HG03575 (cell line): ENCODE results near the gene SLC12A7.

Source experiments
- ATAC-seq: cut with Tn5 transposase; IDR thresholded peaks from one replicate; pipeline ENCODE4 v1.9.1; 2021; ENCODE audit not compliant: unreplicated experiment, insufficient number of reproducible peaks, low FRiP score; ENCODE audit errors: extremely low read depth

The SLC12A7 gene

DNA sequence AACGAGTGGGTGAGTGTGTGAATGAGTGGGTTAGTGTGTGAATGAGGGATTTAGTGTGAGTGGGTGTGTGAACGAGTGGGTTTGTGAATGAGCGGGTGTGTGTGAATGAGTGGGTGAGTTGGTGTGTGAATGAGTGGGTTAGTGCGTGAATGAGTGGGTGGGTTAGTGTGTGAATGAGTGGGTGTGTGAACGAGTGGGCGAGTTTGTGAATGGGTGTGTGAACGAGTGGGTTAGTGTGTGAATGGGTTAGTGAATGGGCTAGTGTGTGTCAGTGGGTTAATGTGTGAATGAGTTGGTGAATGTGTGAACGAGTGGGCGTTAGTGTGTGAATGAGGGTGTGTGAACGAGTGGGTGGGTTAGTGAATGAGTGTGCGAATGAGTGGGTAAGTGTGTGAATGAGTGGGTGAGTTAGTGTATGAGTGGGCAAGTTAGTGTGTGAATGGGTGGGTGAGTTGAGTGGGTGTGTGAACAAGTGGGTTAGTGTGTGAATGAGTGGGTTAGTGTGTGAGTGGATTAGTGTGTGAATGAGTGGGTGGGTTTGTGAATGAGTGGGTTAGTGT lies 63.6 kb downstream of the SLC12A7 start:
- no peak for ATAC-seq

DNA sequence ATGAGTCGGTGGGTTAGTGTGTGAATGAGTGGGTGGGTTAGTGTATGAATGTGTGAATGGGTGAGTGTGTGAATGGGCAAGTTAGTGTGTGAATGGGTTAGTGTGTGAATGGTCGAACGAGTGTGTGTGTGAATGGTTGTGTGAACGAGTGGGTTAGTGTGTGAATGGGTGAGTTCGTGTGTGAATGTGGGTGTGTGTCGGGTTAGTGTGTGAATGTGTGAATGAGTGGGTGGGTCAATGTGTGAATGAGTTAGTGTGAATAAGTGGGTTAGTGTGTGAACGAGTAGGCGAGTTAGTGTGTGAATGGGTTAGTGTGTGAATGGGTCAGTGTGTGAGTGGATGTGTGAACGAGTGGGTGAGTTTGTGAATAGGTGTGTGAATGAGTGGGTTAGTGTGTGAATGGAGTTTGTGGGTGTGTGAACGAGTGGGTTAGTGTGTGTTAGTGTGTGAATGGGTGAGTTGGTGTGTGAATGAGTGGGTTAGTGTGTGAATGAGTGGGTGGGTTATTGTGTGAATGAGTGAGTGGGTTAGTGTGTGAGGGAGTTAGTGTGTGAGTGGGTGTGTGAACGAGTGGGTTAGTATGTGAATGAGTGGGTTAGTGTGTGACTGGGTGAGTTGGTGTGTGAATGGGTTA lies 64.4 kb downstream of the SLC12A7 start:
- no peak for ATAC-seq

DNA sequence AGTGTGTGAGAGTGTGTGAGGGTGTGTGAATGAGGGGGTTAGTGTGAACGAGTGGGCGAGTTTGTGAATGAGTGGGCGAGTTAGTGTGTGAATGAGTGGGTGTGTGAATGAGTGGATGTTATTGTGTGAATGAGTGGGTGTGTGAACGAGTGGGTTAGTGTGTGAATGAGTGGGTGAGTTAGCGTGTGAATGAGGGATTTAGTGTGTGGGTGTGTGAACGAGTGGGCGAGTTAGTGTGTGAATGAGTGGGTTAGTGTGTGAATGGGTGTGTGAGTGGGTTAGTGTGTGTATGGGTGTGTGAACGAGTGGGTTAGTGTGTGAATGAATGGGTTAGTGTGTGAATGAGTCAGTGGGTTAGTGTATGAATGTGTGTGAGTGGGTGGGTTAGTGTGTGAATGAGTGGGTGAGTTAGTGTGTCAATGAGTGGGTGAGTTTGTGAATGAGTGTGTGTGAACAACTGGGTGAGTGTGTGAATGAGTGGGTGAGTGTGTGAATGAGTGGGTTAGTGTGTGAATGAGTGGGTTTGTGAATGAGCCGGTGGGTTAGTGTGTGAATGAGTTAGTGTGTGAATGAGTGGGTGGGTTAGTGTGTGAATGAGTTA lies 65.8 kb downstream of the SLC12A7 start:
- no peak for ATAC-seq

DNA sequence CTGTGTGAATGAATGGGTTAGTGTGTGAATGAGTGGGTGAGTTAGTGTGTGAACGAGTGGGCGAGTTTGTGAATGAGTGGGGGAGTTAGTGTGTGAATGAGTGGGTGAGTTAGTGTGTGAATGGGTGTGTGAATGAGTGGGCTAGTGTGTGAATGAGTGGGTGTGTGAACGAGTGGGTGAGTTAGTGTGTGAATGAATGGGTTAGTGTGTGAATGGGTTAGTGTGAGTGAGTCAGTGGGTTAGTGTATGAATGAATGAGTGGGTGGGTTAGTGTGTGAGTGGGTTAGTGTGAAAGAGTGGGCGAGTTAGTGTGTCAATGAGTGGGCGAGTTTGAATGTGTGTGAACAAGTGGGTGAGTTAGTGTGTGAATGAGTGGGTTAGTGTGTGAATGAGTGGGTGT lies 67.7 kb downstream of the SLC12A7 start:
- ATAC-seq, result no peak

DNA sequence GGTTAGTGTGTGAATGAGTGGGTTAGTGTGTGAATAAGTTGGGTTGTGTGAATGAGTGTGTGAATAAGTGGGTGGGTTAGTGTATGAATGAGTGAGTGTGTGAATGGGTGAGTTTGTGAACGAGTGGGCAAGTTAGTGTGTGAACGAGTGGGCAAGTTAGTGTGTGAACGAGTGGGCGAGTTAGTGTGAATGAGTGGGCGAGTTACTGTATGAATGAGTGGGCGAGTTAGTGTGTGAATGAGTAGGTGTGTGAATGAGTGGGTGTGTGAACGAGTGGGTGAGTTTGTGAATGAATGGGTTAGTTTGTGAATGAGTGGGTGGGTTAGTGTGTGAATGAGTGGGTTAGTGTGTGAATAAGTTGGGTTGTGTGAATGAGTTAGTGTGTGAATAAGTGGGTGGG lies 68.5 kb downstream of the SLC12A7 start:
- no peak for ATAC-seq

DNA sequence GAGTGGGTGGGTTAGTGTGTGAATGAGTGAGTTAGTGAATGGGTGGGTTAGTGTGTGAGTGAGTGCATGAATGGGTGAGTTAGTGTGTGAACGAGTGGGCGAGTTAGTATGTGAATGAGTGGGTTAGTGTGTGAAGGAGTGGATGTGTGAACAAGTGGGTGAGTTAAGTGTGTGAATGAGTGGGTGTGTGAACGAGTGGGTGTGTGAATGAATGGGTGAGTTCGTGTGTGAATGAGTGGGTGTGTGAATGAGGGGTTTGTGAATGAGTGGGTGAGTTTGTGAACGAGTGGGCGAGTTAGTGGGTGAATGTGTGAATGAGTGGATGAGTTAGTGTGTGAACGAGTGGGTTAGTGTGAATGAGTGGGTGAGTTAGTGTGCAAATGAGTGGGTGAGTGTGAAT lies 69.2 kb downstream of the SLC12A7 start:
- no peak for ATAC-seq

DNA sequence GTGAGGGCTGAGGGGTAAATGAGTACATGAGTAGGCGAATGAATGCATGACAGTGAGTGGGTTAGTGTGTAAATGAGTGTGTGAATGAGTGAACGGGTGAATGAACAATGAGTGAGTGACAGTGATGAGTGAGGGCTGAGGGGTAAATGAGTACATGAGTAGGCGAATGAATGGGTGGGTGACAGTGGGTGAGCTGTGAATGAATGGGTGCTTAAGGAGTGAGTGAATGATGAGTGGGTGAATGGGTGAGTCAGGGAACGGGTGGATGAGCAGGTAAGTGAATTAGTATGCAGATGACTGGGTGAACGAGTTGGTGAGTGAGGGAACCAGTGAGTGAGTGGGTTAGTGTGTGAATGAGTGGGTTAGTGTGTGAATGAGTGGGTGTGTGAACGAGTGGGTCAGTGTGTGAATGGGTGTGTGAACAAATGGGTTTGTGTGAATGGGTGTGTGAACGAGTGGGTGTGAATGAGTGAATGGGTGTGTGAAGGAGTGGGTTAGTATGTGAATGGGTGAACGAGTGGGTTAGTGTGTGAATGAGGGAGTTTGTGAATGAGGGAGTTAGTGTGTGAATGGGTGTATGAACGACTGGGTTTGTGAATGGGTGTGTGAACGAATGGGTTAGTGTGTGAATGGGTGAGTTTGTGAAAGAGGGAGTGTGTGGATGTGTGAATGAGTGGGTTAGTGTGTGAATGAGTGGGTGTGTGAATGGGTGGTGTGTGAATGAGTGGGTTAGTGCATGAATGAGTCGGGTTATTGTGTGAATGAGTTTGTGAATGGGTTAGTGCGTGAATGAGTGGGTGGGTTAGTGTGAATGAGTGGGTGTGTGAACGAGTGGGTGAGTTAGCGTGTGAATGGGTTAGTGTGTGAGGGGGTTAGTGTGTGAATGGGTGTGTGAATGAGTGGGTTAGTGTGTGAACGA lies 70.4 kb downstream of the SLC12A7 start:
- ATAC-seq, result no peak

DNA sequence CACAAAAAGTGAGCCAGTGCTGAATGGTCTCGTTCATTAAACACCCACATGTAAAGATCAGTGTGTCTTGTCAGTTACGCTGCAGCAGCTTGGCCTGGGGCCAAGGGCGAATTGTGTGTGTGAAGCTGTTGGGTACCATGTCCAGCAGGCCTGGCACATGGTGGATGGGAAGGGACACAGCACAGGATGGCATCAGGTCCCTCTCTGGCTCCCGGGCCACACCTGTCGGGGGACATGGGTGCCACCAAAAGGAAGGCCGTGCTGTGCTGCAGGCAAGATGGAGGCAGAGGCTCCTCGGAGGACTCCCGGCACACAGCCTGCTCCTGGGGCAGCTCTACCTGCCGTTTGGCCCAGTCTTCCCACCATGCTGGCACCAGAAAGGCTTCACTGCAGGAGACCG lies 71.3 kb downstream of the SLC12A7 start:
- ATAC-seq, result no peak

DNA sequence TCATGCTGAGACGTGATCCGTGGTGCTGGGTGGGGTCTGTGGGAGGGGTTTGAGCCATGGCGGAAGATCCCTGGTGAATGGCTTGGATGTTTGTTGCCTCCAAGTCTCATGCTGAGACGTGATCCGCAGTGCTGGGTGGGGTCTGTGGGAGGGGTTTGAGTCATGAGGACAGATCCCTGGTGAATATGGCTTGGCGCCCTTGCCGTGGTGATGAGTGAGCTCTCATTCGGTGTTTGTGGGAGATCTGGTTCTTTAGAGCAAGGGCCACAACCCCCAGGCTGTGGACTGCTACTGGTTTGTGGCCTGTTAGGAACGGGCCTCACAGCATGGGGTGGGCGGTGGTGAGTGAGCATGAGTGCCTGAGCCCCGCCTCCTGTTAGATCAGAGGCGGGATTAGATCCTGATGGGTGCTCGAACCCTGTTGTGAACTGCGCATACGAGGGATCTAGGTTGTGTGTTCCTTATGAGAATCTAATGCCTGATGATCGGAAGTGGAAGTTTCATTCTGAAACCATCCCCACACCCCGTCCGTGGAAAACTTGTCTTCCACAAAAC lies 72.1 kb downstream of the SLC12A7 start:
- no peak for ATAC-seq

DNA sequence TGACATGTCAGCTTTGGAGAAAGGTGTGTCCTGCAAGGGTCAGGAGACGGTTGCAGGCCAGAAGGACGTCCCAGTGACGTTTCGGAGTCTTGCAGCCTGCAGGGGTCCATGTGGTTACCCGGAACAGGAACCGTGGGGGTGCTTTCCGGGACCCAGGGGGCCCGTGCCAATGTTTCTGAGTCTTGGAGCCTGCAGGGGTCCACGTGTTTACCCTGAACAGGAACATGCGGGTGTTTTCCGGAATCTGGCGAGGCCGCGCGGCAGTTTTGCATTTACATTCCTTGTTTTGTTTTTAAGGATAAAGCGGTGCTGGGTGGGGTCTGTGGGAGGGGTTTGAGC lies 72.7 kb downstream of the SLC12A7 start:
- ATAC-seq, result no peak

DNA sequence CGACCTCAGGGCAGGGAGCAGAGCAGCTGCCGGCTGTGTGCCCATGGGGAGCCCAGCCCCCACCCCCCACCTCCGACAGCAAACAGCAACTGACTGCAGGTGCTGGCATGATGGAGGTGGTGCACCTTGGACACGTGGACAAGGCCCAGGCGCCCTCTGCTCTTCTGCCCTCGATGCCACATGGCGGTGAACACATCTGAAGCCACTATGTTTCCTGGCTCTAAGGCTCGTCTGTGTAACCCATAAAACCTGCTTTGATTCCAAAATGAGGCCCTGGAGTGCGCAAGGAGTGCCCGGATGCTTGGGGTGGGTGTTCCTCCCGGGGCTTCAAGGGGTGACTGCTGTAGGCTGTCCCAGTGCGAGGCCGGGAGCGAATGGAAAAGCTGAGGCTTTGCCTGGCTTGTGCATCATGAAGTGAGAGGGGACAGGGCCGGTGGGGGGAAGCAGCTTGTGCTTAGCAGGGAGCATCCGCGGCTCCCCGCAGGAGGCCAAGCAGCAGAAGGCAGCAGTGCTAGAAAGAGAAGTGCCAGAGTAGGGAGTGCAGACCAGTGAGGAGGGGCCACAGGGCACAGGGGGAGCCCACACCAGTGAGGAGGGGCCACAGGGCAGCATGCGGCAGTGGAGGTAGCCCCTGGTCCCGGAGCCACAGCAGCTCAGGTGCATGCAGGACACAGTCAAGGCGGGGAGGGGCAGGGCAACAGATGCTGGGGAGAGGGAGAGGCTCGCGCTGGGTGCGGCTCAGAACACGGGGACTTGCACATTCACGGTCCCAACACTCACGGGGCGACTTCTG lies 73.2 kb downstream of the SLC12A7 start:
- no peak for ATAC-seq

DNA sequence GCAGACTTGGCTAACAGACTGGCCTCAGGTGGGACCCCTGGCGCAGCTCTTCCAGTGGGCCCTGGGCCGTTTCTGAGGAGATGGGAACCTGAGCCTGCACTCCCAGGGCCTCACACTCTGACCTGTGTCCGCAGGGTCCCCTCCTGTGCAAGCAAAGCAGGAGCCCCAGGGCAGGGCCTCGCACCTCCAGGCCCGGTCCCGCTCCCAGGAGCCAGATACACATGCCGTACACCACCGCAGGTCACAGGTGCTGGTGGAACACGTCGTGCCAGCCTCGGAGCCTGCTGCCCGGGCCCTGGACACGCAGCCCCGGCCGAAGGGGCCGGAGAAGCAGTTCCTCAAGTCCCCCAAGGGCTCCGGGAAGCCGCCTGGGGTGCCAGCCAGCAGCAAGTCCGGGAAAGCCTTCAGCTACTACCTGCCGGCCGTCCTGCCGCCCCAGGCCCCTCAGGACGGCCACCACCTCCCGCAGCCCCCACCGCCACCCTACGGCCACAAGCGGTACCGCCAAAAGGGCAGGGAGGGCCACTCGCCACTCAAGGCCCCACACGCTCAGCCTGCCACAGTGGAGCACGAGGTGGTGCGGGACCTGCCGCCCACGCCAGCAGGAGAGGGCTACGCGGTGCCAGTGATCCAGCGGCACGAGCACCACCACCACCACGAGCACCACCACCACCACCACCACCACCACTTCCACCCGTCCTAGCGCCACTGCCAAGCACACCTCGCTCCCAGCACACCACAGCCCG lies 74.0 kb downstream of the SLC12A7 start:
- ATAC-seq, result no peak

DNA sequence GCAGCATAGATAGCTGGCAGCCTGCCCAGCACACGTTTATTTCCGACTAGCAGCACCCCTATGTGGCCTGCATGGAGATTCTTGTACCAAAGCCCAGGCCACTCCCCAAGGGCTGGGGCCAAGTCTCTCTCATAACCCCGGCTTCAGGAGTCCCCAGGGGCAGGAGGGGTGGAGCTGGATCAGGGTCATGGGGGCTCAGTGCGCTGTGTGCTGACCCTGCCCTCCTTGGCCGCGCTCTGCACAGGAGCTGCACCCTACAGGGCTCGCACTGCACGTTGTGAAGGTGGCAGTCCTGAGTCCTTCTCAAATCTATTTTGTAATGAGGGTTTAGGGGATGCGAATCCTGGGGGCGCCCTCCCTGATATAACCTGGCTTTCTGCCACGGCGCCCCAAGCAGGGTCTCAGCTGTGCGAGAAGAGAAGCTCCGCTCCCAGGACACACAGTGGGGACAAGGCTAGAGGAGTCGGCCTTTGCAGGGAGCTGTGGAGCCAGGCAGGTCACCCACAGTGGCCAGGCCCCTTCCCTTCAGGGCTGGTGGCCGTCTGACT lies 74.7 kb downstream of the SLC12A7 start:
- no peak for ATAC-seq

DNA sequence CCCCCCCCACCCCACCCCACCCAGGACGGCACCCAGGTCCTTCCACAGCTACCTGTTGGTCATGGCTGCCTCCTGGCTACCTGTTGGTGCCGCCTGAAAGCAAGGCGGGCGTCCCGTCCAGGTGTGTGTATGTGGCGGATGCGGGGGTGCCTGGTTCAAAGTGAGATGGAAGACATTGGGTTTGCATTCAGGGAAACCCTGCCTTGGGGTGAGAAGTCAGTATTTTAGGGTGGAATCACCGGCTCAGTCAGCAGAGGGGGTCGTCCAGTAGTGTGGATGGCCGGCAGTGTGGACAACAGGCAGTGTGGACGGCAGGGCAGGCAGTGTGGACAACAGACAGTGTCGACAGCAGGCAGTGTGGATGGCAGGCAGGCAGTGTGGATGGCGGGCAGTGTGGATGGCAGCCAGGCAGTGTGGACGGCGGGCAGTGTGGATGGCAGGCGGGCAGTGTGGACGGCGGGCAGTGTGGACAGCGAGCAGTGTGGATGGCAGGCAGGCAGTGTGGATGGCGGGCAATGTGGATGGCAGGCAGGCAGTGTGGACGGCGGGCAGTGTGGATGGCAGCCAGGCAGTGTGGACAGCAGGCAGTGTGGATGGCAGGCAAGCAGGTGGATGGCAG lies 75.2 kb downstream of the SLC12A7 start:
- ATAC-seq, result no peak

DNA sequence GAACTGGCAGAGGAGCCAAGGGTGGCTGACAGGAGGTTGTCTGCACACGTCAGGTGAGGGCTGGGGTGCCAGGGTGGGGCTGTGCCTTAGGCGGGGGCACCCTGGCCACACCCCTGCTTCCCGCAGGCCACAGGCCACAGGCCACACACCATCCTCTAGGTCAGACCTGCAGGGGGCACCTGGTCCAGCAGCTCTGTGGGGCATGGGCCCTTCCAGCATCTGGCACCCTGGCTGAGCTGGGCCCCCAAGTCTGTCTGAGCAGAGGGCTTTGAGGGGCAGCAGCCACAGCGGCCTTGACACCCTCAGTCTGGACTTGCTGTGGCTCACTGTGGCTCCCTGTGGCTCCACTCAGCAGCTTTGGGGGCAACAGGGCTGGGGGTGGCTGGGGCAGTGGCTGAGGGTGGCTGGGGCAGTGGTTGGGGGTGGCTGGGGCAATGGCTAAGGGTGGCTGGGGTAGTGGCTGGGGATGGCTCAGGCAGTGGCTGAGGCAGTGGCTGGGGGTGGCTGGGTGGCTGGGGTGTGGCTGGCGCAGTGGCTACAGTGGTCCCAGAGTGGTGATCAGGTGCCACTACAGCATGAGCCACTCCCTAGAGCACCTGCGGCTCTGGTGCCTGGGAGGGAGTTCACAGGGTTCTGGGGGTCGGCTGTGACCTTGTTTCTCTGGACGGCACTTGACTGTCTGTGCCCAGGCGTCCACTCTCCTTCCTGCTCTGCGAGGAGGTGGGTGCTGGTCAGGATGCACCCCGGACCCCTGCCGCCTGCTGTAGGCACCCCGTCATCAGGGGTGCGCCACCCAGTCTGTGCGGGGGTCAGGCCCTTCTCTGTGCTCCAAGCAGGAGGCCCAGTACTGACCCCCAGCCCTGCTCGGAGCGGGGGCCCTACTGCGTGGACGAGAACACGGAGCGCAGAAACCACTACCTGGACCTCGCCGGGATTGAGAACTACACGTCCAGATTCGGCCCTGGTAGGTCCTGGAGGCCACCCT lies 76.2 kb downstream of the SLC12A7 start:
- ATAC-seq, result no peak

DNA sequence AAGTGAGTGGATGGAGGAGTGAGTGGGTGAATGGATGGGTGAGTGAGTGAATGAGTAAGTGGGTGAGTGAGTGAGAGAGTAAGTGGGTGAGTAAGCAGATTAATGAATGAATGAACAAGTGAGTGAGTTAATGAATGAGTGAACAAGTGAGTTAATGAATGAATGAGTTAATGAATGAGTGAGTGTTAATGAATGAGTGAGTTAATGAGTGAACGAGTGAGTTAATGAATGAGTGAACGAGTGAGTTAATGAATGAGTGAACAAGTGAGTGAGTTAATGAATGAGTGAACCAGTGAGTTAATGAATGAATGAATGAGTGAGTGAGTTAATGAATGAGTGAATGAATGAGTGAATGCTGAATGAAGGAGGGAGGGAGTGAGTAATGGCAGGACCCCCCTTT lies 76.9 kb downstream of the SLC12A7 start:
- ATAC-seq, result no peak
